Activated effector memory CD4-positive, alpha-beta T cell treated with anti-CD3 and anti-CD28 coated beads, Interleukin-2, amount 50 U/mL, for 16 hours (primary cell): ENCODE measurements around the gene CSF2RB.
A peak's percentile ranks its signal among the peaks of the same experiment; 100 is the strongest.
"Not testable (repeated sequence)": the region's sequence is repeated elsewhere in the genome, so short reads cannot be mapped to it uniquely, and the experiment has no call there.

ENCODE experiments used
- DNase-seq: peaks from one replicate; pipeline ENCODE4 v3.0.0-alpha.2; 2020

Gene CSF2RB

DNA sequence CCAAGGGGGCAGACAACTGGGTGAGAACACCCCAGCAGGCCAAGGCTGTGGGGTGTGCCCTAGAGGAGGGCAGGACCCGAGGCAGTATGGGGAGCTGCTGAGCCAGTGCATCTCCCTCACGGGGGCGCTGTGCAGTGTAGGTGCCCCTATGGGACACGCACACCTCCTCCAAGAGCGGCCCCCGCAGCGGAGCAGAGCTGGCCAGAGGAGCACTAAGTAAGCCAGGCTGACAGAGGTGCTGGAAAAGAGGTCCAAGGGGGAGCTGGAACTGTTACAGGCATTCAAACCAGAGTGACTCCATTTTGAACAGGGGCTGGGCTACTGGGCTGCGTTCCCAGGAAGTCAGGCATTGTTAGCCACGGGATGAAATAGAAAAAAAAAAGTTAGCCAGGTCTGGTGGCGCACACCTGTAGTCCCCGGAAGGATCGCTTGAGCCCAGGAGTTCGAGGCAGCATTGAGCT, 64.0 kb downstream of the CSF2RB start:
- DNase-seq = peak; percentile 93

GRCh38 chr22:36977947-36978660, 64.7 kb downstream of the CSF2RB start:
- DNase-seq = peak; percentile 96

DNA sequence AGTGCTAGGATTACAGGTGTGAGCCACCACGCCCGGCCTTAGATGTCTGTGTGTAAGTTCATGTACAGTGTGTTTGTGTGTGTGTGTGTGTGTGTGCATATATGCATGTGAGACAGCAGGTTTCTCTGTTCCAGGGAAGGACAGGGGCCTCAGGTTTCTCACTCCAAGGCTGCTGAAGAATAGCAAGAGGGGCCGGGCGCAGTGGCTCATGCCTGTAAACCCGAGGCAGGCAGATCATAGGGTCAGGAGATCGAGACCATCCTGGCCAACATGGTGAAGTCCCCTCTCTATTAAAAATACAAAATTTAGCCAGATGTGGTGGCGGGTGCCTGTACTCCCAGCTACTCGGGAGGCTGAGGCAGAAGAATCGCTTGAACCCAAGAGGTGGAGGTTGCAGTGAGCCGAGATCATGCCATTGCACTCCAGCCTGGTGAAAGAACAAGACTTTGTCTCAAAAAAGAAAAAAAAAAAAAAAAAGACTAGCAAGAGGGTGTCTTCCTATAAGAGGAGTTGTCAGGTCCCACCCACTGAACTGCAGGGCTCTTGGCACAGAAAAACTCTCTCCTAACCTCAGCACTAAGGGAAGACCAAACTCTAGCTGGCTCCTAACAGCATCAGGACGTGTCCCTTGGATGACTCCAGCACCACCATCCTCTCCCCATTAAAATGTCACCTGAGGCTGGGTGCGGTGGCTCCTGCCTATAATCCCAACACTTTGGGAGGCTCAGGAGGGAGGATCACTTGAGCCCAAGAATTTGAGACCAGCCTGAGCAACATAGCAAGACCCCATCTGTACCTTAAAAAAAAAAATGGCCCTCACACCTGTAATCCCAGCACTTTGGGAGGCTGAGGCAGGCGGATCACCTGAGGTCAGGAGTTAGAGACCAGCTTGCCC, 65.8 kb downstream of the CSF2RB start:
- DNase-seq = no peak

- no peak for DNase-seq
Observed at GRCh38 chr22:36981247-36981775, 67.9 kb downstream of the CSF2RB start.

DNA sequence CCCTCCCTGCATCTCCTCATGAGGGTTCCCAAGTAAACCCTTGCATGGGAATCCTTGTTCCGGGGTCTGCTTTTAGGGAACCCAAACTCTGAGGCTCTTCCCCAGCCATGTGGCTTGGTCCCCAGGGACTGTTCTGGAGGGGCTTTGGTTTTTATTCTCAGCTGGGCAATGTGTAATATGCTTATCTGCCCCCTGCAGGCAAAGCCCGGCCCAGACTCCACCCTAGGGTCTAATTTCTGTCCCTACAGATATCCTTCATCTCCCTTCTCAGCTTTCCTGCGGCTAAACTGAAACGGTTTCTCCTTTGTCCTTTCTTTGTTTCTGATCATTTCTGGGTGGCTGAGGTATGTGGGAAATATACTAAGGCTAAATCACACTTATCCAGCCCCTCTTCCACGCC, 68.7 kb downstream of the CSF2RB start:
- no peak for DNase-seq

DNA sequence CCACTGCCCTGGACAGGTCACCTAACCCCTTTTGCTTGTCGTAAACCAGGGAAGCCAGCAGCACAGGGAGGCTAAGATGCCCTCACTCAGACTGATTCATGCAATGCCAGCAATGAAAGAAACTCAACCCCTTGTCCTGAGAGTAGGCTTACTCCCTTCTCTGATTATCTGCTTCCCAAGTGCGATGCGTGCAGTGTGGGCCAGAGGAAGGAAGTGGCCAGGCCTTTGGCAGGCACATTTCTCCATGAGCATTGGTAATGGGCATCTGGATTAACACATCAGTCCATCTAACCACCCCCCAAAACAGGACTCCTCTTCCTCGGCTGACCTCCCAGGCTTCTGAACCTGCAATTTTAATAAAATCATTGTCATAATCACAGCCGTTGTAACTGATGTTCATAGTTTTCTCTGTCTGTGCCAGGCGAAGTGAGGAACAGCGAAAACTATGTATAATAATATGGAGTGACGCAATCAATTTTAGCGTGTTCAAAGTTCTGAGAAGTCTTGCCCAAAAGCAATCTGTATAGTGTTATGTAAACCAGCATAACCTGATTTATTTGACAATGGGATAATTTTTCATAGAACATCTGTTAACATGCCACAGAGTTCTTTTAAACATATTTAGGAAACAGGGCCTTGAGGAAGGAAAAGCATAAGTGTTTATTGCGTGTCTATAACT, 71.9 kb downstream of the CSF2RB start:
- no peak for DNase-seq

- DNase-seq = peak; percentile 67
Observed at GRCh38 chr22:36986242-36986821, 72.9 kb downstream of the CSF2RB start.

GRCh38 chr22:36988075-36988832, 74.8 kb downstream of the CSF2RB start:
- no peak for DNase-seq

DNA sequence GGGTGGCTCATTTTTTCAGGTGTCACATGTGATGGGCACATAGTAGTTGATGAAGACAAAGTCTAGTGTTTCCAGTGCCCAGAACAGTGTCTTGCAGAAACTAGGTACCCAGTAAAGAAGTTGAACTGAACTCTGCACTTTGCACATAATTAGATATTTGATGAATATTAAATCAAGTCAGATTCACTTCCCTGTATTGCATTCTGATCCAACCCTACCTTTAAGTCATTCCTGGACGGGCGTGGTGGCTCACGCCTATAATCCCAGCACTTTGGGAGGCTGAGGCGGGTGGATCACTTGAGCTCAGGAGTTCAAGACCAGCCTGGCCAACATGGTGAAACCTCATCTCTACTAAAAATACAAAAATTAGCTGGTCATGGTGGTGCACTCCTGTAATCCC, 75.6 kb downstream of the CSF2RB start:
- not testable (repeated sequence) for DNase-seq
